AG20443 (cell line): ENCODE measurements around the gene G6PD.

Experiments
- DNase-seq: peaks from one replicate; pipeline ENCODE4 v3.0.0; 2012; ENCODE audit warnings: low spot score, mixed read lengths

The G6PD gene

GRCh38 chrX:154487518-154488290 lies 58.9 kb downstream of the G6PD start:
- no peak for DNase-seq

DNA sequence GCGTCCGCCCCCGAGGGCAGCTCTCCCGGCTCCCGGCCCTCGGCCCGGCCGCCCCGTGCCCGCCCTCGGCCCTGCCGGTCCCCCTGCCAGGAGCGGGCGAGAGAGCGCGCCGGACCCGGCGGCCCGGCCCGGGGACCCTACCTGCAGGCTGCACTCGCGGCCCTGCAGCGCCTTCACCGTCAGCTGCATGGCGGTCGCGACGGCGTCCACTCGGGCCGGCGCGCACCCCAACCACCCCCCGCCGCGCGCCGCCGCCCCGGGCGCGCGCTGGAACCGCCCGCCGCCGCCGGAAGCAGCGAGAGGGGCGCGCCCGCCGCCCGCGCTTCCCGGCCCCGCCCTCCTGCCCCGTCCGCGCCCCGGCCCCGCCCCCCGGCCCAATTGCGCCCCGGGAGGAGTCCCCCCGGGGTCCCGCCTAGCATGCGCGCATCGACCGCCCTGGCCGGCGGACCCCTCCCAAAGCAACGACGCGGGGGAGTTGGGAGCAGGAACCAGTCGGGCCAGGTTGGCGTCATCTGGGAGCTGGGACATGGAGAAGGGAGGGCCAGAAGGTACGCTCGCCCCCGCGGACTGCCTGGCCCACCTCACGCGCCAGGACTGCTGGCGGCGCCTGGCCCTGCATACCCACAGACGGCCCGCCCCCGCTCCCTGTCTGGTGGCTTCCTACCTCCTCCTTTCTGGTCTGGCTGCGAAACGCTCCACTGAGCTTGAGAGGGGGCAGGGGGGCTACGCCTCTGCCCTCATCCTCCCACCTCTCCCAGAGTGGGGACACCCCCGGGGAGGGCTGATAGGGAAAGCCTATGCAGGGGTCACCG lies 60.0 kb downstream of the G6PD start, which contains the start of gene UBL4A:
Gene UBL4A (minus strand): TSS at position 220 of the 812 bp plus-strand sequence. CDS start 31 bp downstream, at position 189.
- peak; percentile 72 for DNase-seq

GRCh38 chrX:154486052-154486395 lies 60.6 kb downstream of the G6PD start:
- DNase-seq: peak; percentile 8

DNA sequence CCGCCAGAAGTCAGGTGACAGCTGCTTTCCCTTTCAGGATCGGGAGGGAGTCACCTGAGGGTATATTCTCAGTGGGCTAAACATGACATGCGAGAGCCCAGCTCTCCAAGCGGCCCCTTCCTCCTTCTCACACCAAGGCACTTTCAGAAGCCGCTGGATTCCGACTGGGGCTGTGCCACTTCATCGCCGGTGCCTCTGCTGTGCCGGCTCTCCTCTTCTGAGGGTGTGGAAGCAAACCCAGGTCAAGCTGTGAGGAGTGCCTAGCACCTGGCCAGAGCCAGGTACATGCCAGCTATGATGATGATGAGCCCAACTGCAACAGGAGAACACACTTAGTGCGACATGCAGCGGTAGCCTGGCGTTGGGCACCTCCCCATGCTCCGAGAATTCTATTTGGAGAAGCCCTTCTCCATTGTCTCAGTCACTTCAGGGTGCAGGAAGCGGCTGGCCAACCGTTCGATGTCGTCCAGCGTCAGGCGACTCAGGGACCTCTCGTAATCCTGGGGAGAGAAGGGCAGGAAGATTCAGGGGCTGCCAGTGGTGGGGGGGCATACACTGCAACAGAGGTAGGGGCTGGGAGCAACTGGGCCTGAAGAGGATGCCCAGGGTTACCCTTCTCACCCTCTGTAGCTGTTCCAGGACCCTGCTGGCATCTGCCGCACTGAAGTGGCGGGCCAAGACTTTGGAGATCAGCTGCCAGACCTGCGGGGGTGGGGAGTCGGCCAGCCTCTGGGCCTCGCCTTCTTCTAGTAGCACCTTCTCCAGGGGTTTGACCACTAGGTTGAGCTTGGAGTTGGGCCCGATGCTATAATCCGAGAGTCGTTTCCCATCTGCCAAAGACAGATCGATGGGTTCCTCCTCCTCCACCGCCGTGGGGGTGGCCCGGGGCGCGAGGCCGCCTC lies 61.2 kb downstream of the G6PD start:
- DNase-seq: no peak

- no peak for DNase-seq
Observed at GRCh38 chrX:154484255-154485149, 62.1 kb downstream of the G6PD start.

GRCh38 chrX:154483325-154483724 lies 63.3 kb downstream of the G6PD start:
- no peak for DNase-seq

- DNase-seq: no peak
Observed at GRCh38 chrX:154482786-154483185, 63.9 kb downstream of the G6PD start.

- no peak for DNase-seq
Observed at GRCh38 chrX:154481911-154482601, 64.6 kb downstream of the G6PD start.
